Eye (tissue), 1 donor: ENCODE data around the gene TRHDE.
A peak's percentile ranks its signal among the peaks of the same experiment; 100 is the strongest.
"Not testable (repeated sequence)": the region's sequence is repeated elsewhere in the genome, so short reads cannot be mapped to it uniquely, and the experiment has no call there.

ENCODE experiments used
- DNase-seq: peaks from one replicate; pipeline ENCODE4 v3.0.0-alpha.2; 2015

Gene TRHDE

DNA sequence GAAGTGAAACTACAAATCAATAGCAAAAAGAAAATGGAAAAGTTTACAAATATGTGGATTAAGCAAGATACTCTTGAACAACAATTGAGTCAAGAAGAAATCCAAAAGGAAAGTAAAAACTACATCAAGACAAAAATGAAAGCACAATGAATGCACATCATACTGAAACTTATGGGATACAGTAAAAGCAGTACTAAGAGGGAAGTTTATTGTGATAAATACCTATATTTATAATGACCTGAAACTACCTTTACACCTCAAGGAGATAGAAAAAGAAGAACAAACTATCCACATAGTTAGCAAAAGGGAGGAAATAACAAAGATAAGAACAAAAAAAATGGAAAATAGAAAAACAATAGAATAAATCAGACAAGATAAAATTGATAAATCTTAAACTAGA, 375.0 kb downstream of the TRHDE start:
- DNase-seq = no peak

DNA sequence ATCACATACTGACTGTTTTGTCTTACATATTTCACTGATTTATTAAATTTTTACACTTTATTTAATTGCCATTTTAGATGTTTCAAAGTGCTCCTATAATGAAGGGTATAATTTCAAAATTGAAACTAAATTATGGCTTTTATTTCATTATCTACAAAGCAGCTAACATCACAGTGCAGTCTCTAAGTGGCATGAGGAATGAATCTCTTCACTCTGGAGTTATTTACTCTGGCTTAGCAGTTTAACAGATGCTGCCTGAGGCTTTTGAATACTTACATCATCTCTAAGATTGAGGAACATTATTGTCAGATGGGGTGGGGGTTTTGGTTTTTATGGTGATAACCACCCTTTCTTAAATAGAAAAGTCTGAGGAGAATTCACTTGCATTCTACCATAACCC, 386.4 kb downstream of the TRHDE start:
- DNase-seq = no peak

DNA sequence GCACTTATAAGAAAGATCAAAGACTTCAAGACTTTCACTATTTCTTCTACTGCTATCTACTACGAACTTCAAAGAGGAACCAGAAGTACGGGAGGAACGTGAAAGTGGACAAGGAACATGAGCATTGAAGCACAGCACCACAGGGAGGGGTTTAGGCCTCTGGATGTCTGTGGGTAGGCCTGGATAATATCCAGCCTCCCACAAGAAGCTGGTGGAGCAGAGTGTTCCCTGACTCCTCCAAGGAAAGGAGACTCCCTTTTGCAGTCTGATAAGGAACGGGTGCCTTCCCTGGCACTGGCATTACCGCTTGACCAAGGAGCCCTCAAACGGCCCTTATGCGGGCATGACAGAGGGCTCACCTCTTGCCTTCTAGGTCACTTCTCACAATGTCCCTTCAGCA, 388.0 kb downstream of the TRHDE start:
- DNase-seq = not testable (repeated sequence)

DNA sequence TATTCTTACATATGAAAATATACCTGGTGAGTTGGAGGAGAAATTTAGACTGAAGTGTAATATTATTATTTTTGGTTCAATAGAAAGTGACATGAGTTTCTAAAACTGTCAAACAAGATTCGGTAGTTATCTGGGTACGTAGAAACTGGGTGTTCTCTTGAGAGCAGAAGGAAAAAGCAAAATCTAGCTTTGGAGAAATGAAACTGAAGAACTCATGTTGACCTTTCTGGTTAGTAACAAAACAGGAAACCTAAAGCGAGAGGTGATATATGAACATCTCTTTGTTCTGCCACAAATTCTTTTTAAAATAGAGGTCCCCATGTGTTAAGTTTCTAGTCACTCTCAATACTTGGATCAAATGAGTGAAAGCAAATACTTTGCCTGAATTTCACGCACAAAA, 401.7 kb downstream of the TRHDE start:
- no peak for DNase-seq

DNA sequence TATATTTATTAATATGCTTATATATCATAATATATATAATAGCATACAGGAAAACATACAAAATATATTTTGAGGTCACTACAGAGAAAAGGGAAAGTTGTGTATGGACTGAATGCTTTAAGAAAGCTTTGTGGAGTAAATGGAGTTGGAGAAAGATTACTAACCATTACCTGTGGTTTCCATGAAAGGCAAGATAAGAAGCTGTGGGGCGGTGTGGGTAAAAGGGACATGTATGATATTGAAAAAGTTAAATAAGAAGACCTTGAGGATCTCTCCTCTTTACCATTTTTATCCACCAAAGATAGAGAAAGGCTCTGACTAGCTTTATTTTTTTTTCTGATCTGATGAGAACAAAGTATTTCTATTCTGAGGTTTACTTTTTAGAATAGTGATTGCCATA, 404.4 kb downstream of the TRHDE start:
- no peak for DNase-seq

DNA sequence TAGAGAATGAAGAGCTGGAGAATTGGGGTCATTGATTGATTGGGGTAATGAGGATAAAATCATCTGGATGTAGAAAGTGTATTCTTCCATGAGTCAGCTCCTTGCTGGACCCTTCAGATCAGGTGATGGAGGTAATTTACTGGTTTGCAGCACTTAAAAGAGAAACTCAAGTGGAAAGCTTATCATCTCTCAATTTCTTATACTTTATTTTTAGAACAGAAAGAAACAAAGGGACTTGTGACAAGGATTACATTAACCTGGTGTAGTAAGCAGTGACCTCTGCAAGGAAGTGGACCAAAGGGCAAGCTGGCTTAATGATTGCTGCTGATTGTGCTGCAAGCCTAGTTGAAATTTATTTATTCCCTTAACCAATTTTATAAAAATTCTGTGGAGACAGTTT, 405.0 kb downstream of the TRHDE start:
- DNase-seq = no peak

DNA sequence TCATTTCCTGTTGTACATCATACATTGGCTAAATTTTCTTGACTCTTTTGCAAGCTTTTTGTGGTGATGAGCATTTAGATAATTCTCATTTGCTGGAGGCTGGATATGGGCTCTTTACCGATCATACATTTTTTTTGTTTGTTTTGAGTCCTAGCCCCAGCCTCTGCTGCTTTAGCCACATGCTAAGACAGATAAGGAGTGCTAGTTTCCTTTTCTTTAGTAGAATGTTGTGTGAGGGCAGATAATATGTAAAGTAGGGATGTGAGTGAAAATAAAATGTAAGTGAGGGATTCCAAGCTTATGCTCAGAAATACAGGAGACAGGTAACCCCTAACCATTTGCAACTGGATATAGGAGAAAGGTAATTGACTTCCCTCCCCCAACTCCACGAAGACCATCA, 405.7 kb downstream of the TRHDE start:
- no peak for DNase-seq

DNA sequence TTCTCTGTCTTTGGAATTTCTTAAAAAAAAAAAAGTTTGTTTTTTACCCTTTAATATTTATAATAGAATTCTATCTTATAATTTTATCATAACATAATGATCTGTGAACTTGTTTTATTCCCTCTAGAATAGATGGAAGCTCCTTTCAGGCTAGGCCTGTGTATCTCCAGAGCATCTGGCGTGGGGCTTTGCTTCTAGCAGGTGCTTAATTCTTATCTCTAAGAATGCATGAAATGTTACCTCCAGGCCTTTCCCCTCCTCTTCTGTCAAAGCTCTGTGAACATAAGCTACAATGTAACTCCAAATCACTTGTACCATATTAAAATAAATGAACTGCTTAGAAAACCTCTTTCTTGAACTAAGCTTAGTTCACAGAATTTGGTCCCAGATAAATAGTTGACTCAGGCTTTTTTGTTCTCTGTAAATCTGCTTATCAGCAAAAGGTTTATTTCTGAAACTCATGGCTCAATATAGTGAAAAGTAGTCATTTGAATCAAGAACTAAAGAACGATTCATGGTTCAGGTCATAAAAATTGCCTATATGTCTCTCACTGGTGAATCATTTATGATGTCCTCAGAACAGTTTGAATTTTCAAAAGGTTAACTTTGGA, 407.1 kb downstream of the TRHDE start:
- DNase-seq = no peak

DNA sequence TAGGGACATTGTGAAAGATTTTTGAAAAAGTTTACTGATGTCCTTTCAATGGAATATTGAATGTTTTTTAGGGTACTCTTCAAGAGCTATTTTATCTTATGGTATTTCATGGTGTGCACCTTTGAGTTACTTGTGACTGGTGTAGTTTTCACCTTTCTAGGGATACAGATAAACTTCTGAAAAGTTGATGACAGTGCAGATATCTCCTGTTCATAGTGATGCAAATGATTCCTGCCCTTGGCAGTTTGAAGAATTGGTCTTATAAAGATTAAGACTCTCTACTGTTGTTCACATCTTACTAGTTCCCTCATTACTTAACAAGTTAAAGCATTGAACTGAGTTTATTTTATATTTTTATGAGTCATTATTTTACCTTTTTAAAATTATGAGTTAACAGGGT, 408.9 kb downstream of the TRHDE start:
- no peak for DNase-seq

DNA sequence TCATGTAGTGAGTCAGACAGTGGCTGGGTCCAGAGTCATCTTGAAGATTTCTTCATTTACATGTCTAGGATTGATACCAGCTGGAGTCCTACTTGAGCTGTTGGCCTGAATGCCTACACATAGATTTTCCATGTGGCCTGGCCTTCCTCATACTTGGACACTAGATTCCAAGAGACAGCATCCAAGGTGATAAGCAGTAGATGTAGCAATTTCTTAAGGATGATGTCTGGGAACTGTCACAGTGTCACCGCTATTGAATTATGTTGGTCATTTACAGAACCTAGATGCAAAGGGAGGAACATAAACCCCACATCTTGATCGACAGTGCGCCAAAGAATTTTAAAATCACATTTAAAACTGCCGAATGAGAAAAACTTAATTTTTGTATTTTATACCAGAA, 412.3 kb downstream of the TRHDE start:
- DNase-seq = no peak

DNA sequence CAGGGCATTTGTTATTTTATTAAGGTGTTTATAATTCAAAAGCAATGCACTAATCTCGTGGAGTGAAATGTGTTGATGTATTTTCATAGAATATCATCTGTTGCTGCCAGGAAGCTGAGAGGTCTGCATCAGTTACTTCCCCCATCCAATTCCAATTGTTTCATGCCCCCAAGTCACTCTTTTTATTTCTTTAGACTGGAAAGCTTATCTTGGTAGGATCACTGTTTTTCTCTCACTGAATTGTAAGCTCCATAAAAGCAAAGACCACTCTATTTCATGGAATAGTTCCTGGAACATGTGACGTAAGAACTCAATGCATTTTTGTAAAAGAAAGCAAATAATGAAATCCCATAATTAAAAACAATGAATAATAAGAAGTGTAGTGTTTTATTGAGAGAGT, 420.2 kb downstream of the TRHDE start:
- no peak for DNase-seq

DNA sequence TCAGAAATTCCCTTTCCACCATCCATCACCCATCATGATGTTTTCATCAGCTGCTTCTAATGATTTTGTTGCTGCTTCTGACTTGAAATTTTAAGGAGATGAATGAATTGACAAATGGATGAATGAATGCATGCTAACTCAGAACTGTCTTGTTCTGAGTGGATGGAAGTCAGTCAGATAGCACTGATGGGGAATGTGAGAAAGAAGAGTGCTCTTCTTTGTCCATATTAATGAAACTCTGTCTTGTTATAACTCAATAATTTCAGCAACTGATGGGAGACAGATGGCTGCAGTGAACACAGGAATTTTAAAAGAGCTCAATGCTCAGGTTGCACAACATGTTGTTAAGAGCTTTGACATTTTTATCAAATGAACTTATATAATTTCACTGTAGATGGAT, 422.0 kb downstream of the TRHDE start:
- no peak for DNase-seq

DNA sequence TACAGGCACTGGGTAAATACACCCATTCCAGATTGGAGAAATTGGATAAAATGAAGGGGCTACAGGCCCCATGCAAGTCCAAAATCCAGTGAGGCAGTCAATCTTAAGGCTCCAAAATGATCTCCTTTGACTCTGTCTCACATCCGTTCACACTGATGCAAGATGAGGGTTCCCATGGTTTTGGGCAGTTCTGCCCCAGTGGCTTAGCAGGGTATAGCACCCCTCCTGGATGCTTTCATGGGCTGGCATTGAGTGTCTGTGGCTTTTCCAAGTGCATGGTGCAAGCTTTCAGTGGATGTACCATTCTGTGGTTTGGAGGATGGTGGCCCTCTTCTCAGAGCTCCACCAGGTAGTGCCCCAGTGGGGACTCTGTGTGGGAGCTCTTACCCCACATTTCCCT, 427.2 kb downstream of the TRHDE start:
- no peak for DNase-seq

DNA sequence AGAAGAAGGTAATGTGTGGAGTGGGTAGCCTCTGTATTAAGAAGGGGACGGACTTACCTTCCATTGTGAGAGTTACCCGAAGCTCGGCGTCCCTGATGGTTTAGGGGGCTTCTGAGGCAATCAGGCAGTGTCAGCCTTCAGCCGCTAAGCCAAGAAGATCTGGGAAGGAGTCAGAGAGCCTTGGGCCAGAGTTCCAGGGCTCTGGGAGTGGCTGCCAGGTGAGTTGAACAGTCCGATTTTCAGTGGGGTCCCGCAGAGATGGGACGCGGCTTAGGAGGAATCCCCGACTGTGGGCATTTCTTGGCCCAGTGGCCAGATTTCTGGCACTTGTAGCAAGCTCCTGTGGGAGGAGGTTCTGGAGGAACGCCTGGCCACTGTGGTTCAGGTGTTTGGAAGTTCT, 439.9 kb downstream of the TRHDE start:
- not testable (repeated sequence) for DNase-seq

DNA sequence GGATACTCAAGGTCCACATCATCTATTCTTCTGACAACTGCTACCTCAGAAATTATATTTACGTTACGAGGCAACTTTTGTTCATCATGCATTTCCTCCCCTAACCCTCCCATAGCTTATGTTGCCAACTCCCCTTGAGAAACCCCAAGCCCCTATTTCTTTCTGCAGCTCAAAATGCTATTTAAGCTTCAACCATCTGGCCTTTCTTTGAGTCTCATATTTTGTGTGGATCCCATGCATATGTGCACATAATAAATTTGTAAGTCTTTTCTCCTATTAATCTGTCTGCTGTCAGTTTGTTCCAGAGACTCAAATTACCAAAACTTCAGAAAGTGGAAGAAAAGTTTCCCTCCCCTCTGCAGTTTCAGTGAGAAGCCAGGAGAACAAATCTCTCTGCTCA, 444.1 kb downstream of the TRHDE start:
- DNase-seq = no peak

DNA sequence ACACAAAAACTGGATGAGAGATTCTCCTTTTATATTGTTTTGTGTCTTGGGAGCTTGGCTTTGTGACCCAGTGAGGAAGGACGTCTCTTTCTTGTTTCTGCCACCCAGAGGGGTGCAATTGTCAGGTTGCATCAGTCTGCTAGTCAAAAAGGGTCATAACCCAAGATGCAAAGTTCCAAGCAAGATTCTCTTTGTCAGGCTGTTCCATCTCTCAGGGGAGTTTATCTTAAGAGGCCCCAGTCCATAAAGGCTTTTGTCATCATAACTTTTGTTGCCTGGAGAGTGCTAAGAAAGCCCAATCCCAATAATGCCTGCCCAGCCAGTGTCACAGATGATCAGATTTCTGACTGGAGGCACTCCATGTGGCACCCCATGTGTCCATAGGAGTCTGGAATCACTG, 444.9 kb downstream of the TRHDE start:
- DNase-seq = peak; percentile 67
